Superior temporal gyrus (tissue), 1 donor: ENCODE data around the gene SIRT4.

Experiments
- DNase-seq: peaks from one replicate; pipeline ENCODE4 v3.0.0-alpha.2; 2016; ENCODE audit errors: extremely low spot score

Gene SIRT4

GRCh38 chr12:120278137-120279069 is 23.7 kb upstream of the SIRT4 start:
- no peak for DNase-seq

GRCh38 chr12:120283318-120283717 is 18.8 kb upstream of the SIRT4 start:
- DNase-seq: no peak

- DNase-seq: no peak
Observed at GRCh38 chr12:120284381-120284780, 17.7 kb upstream of the SIRT4 start.

GRCh38 chr12:120286768-120287490 is 15.2 kb upstream of the SIRT4 start:
- no peak for DNase-seq

- DNase-seq: no peak
Observed at GRCh38 chr12:120287491-120287890, 14.6 kb upstream of the SIRT4 start.

- DNase-seq: no peak
Observed at GRCh38 chr12:120290609-120291305, 11.4 kb upstream of the SIRT4 start.

GRCh38 chr12:120292411-120292660 is 9.8 kb upstream of the SIRT4 start:
- DNase-seq: no peak

- peak; percentile 95 for DNase-seq
Observed at GRCh38 chr12:120292661-120293531, 9.2 kb upstream of the SIRT4 start, which contains the start of gene RNU4-1. Gene RNU4-1, minus strand, starts transcription at chr12:120293237.

GRCh38 chr12:120314220-120314619 is 12.1 kb downstream of the SIRT4 start:
- no peak for DNase-seq

GRCh38 chr12:120316798-120317223 is 14.7 kb downstream of the SIRT4 start:
- DNase-seq: peak; percentile 17

GRCh38 chr12:120317224-120318105 is 15.3 kb downstream of the SIRT4 start:
- peak; percentile 100 for DNase-seq

- DNase-seq: no peak
Observed at GRCh38 chr12:120321382-120322202, 19.5 kb downstream of the SIRT4 start.

GRCh38 chr12:120323772-120324171 is 21.7 kb downstream of the SIRT4 start:
- no peak for DNase-seq

GRCh38 chr12:120324841-120325417 is 22.8 kb downstream of the SIRT4 start:
- DNase-seq: no peak

GRCh38 chr12:120327593-120327992 is 25.5 kb downstream of the SIRT4 start, which contains the start of gene PLA2G1B:
Gene PLA2G1B, minus strand, starts transcription at chr12:120327779. Its CDS starts 26 bp downstream, at chr12:120327753.
- no peak for DNase-seq

GRCh38 chr12:120328228-120328627 is 26.1 kb downstream of the SIRT4 start:
- DNase-seq: no peak

- DNase-seq: no peak
Observed at GRCh38 chr12:120331390-120331789, 29.3 kb downstream of the SIRT4 start.

- DNase-seq: no peak
Observed at GRCh38 chr12:120332041-120332440, 29.9 kb downstream of the SIRT4 start.

- no peak for DNase-seq
Observed at GRCh38 chr12:120332523-120332922, 30.4 kb downstream of the SIRT4 start.
